Uterus (tissue), 4 donors: ENCODE data around the gene PLCL2. TPM values are rescaled to one million over a fixed set of nuclear protein-coding genes. Genes with fewer than 3 reads are reported as not detected.

Experiments used
- DNase-seq, 2 donors: peaks; one replicate each; pipeline ENCODE4 v3.0.0-alpha.2; 2019 to 2020
- H3K27ac ChIP-seq, 2 donors: fragments of 200-600 bp; sonication (generic); 1 replicate in 1 of 2; 2 replicates in 1 of 2; pipeline ENCODE4 v1.5.1; 2016 to 2018
- H3K27me3 ChIP-seq, 2 donors: fragments of 200-600 bp; sonication (generic); one replicate each; pipeline ENCODE4 v1.5.1; 2018 to 2019; ENCODE audit warnings: control low read depth in 1 of 2
- H3K36me3 ChIP-seq, 2 donors: fragments of 200-600 bp; sonication (generic); one replicate each; pipeline ENCODE4 v1.5.1; 2019; ENCODE audit warnings: control low read depth in 1 of 2
- H3K4me1 ChIP-seq, 2 donors: fragments of 200-600 bp; sonication (generic); one replicate each; pipeline ENCODE4 v1.5.1; 2018 to 2019; ENCODE audit warnings: control low read depth in 1 of 2
- H3K4me3 ChIP-seq, 2 donors: fragments of 200-600 bp; sonication (generic); 1 replicate in 1 of 2; 2 replicates in 1 of 2; pipeline ENCODE4 v1.5.1; 2018 to 2019; ENCODE audit warnings: mild to moderate bottlenecking in 1 of 2
- H3K9me3 ChIP-seq, 2 donors: fragments of 200-600 bp; sonication (generic); one replicate each; pipeline ENCODE4 v1.5.1; 2019; ENCODE audit warnings: control low read depth in 1 of 2
- CTCF ChIP-seq, 4 experiments: fragments of 200-600 bp in 2 of 4; fragments of 450-650 bp in 2 of 4; sonication (generic) in 2 of 4; IDR thresholded peaks; one replicate each; pipeline ENCODE4 v1.5.1; 2016 to 2019; ENCODE audit warnings: antibody characterized with exemption in 4 of 4, mild to moderate bottlenecking in 2 of 4, moderate library complexity in 1 of 4
- POLR2A ChIP-seq, 2 donors: fragments of 450-650 bp; IDR thresholded peaks; one replicate each; pipeline ENCODE4 v1.6.1; 2016; ENCODE audit warnings: antibody characterized with exemption in 2 of 2, mild to moderate bottlenecking in 1 of 2, moderate library complexity in 1 of 2
- intact Hi-C: fragments of 100-400 bp; cut with DNase I; formaldehyde crosslinking; loops from one replicate; pipeline ENCODE4 v1.15.1; 2023; ENCODE audit warnings: low total_unique reads
- total RNA-seq, 4 donors: library from RNA; depleted of rRNA in 3 of 4; stranded (reverse); fragments of >200 nt in 3 of 4; gene quantifications; one replicate each; pipeline versions ENCODE4 v1.1.0 to v1.2.4, GENCODE V29; 2014 to 2023
- donor health status: DM: yes; HTN: yes; CAD: no.

The PLCL2 gene
- total RNA-seq, 4 donors from 2014 or later = 9.7 to 63.0 (median 19.5) TPM

- H3K4me1 ChIP-seq = no peaks in the 10 kb centered on the region
- no peaks in the 10 kb centered on the region for H3K9me3 ChIP-seq
- H3K27me3 ChIP-seq = no peaks in the 10 kb centered on the region
- no peak overlapping the region for H3K4me3 ChIP-seq
- H3K27ac ChIP-seq = no peak overlapping the region
- no peak for DNase-seq
- TF ChIP-seq CTCF (IDR thresholded peaks at IDR 0.05) = no peak
- TF ChIP-seq POLR2A (IDR thresholded peaks at IDR 0.05) = no peak
- no peaks in the 10 kb centered on the region for H3K36me3 ChIP-seq
- intact Hi-C loops = no loop called here
Measured at GRCh38 chr3:16909802-16910201, 25.0 kb downstream of the PLCL2 start.

GRCh38 chr3:16910207-16910606 lies 25.5 kb downstream of the PLCL2 start:
- Histone ChIP-seq H3K4me3 (no peak overlapping the region), H3K27me3 (no peaks in the 10 kb centered on the region), H3K9me3 (no peaks in the 10 kb centered on the region), H3K27ac (no peak overlapping the region), H3K4me1 (no peaks in the 10 kb centered on the region), H3K36me3 (no peaks in the 10 kb centered on the region)
- DNase-seq = no peak
- intact Hi-C loops = no loop called here
- TF ChIP-seq POLR2A (IDR thresholded peaks at IDR 0.05) = no peak
- TF ChIP-seq CTCF (IDR thresholded peaks at IDR 0.05) = no peak

GRCh38 chr3:16911916-16912315 lies 27.2 kb downstream of the PLCL2 start:
- no peak for DNase-seq
- Histone ChIP-seq H3K9me3 (no peaks in the 10 kb centered on the region), H3K27me3 (no peaks in the 10 kb centered on the region), H3K27ac (no peak overlapping the region), H3K36me3 (no peaks in the 10 kb centered on the region), H3K4me3 (no peak overlapping the region), H3K4me1 (no peaks in the 10 kb centered on the region)
- TF ChIP-seq POLR2A (IDR thresholded peaks at IDR 0.05) (no peak), CTCF (IDR thresholded peaks at IDR 0.05) (no peak)
- intact Hi-C loops = no loop called here

GRCh38 chr3:16912400-16913263 lies 27.9 kb downstream of the PLCL2 start:
- no peak overlapping the region for H3K4me3 ChIP-seq
- H3K27ac ChIP-seq = no peak overlapping the region
- no peak for DNase-seq
- intact Hi-C loops = no loop called here
- H3K27me3 ChIP-seq = no peaks in the 10 kb centered on the region
- H3K9me3 ChIP-seq = no peaks in the 10 kb centered on the region
- H3K4me1 ChIP-seq = no peaks in the 10 kb centered on the region
- no peaks in the 10 kb centered on the region for H3K36me3 ChIP-seq
- TF ChIP-seq CTCF (IDR thresholded peaks at IDR 0.05) (no peak), POLR2A (IDR thresholded peaks at IDR 0.05) (no peak)

GRCh38 chr3:16913264-16913580 lies 28.5 kb downstream of the PLCL2 start:
- H3K4me3 ChIP-seq = no peak overlapping the region
- no peaks in the 10 kb centered on the region for H3K27me3 ChIP-seq
- no peak overlapping the region for H3K27ac ChIP-seq
- H3K36me3 ChIP-seq = no peaks in the 10 kb centered on the region
- no peaks in the 10 kb centered on the region for H3K4me1 ChIP-seq
- TF ChIP-seq CTCF (IDR thresholded peaks at IDR 0.05) = no peak
- no peak for TF ChIP-seq POLR2A (IDR thresholded peaks at IDR 0.05)
- intact Hi-C loops = no loop called here
- no peaks in the 10 kb centered on the region for H3K9me3 ChIP-seq
- DNase-seq = no peak
